ENCODE results near the gene GNAT3. TPM values are rescaled to one million over a fixed set of nuclear protein-coding genes. Genes with fewer than 3 reads are reported as not detected.

GNAT3 gene
- total RNA-seq, 1 experiment from 2014 or later: not detected

DNA sequence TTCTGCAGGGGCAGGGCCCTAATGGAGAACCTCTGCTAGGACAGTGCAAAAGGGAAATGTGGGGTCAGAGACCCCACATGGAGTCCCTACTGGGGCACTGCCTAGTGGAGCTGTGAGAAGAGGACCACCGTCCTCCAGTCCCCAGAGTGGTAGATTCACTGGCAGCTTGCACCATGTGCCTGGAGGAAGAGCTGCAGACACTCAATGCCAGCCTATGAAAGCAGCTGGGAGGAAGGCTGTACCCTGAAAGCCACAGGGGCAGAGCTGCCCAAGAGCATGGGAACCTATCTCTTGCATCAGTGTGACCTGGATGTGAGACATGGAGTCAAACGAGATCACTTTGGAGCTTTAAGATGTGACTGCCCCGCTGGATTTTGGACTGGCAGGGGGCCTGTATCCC, 20.3 kb upstream of the GNAT3 start:
- H3K27me3 ChIP-seq (ENCODE audit: insufficient read depth, low read depth): no peaks in the 10 kb centered on the region
- peaks cover 8% of the 10 kb centered on the region for H3K9me3 ChIP-seq (ENCODE audit: insufficient read depth, low read depth)
- H3K79me2 ChIP-seq (ENCODE audit: low read depth): no peaks in the 10 kb centered on the region
- ChIA-PET CTCF (no interaction called here), POLR2A (ENCODE audit: unreplicated experiment) (no interaction called here)
- no peak overlapping the region for H3K27ac ChIP-seq
- no peaks in the 10 kb centered on the region for H3K9me2 ChIP-seq (ENCODE audit: insufficient read depth)
- TF ChIP-seq EZH2 (IDR thresholded peaks at IDR 0.05; ENCODE audit: low read depth): no peak
- TF ChIP-seq, protein P1, sequence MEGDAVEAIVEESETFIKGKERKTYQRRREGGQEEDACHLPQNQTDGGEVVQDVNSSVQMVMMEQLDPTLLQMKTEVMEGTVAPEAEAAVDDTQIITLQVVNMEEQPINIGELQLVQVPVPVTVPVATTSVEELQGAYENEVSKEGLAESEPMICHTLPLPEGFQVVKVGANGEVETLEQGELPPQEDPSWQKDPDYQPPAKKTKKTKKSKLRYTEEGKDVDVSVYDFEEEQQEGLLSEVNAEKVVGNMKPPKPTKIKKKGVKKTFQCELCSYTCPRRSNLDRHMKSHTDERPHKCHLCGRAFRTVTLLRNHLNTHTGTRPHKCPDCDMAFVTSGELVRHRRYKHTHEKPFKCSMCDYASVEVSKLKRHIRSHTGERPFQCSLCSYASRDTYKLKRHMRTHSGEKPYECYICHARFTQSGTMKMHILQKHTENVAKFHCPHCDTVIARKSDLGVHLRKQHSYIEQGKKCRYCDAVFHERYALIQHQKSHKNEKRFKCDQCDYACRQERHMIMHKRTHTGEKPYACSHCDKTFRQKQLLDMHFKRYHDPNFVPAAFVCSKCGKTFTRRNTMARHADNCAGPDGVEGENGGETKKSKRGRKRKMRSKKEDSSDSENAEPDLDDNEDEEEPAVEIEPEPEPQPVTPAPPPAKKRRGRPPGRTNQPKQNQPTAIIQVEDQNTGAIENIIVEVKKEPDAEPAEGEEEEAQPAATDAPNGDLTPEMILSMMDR (conservative IDR thresholded peaks at IDR 0.05): no peak
- DNase-seq: no peak
- no peaks in the 10 kb centered on the region for H4K20me1 ChIP-seq (ENCODE audit: insufficient read depth)
- H3F3A ChIP-seq (ENCODE audit: insufficient read depth, low read depth): no peaks in the 10 kb centered on the region
- no peak overlapping the region for H2AFZ ChIP-seq
- no peak overlapping the region for H3K4me2 ChIP-seq
- no peaks in the 10 kb centered on the region for H3K4me1 ChIP-seq (replicated peaks; ENCODE audit: insufficient read depth)
- intact Hi-C loops (cut with micrococcal nuclease; ENCODE audit: unreplicated experiment): no loop called here
- no TSS peak for BruUV-seq (replicated peaks)
- no peak overlapping the region for H3K4me3 ChIP-seq
- H3K36me3 ChIP-seq (ENCODE audit: low read depth): no peaks in the 10 kb centered on the region

DNA sequence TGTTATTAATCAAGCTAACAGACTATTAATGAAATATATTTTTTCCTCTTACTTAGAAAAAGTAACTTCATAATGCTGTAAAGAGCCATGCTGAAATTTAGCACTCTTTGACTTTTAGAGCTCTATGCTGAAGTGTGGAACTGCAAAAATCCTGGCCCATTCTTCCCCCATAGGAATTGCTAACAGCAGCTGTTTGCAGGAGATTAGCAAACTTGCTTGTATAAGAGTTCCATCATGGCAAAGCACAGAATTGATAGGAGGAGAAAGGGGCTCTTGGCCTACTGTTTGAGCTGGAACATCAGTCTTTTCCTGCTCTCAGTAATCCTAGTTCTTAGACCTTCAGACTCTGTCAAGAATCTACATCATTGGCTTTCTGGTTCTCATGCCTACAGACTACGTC, 18.3 kb upstream of the GNAT3 start:
- Histone ChIP-seq H3K4me1 (replicated peaks; ENCODE audit: insufficient read depth) (no peaks in the 10 kb centered on the region), H3K36me3 (ENCODE audit: low read depth) (no peaks in the 10 kb centered on the region), H3K79me2 (ENCODE audit: low read depth) (no peaks in the 10 kb centered on the region), H3K27ac (no peak overlapping the region), H3K9me3 (ENCODE audit: insufficient read depth, low read depth) (peaks cover 6% of the 10 kb centered on the region), H3K4me3 (no peak overlapping the region), H2AFZ (no peak overlapping the region), H3K9me2 (ENCODE audit: insufficient read depth) (0 out of 2 replicates have a peak, but pooled peaks cover under 1% of the 10 kb centered on the region), H3K27me3 (ENCODE audit: insufficient read depth, low read depth) (no peaks in the 10 kb centered on the region), H3K4me2 (no peak overlapping the region), H3F3A (ENCODE audit: insufficient read depth, low read depth) (no peaks in the 10 kb centered on the region), H4K20me1 (ENCODE audit: insufficient read depth) (no peaks in the 10 kb centered on the region)
- no peak for DNase-seq
- no TSS peak for BruUV-seq (replicated peaks)
- POLR2A ChIA-PET (ENCODE audit: unreplicated experiment): no interaction called here
- intact Hi-C loops (cut with micrococcal nuclease; ENCODE audit: unreplicated experiment): no loop called here
- CTCF ChIA-PET: no interaction called here
- TF ChIP-seq, protein P1 (conservative IDR thresholded peaks at IDR 0.05): no peak
- TF ChIP-seq EZH2 (IDR thresholded peaks at IDR 0.05; ENCODE audit: low read depth): no peak

DNA sequence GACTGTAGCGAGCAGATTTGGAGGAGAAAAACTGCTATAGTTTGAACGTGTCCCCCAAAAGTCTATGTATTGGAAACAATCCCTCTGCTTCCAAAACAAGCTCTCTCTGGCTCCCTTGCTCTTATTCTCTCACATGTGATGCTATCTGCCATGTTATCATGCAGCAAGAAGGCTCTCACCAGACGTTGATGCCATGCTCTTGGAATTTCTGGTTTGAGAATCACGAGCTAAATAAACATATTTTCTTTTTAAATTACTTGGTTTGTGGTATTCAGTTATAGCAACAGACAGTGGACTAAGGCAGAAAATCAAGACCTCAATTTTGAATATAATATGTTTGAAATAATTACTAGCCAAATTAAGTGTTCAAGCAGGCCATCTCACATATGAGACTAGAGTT, 17.5 kb upstream of the GNAT3 start:
- no peak overlapping the region for H3K27ac ChIP-seq
- no peaks in the 10 kb centered on the region for H3K36me3 ChIP-seq (ENCODE audit: low read depth)
- ChIA-PET CTCF (no interaction called here), POLR2A (ENCODE audit: unreplicated experiment) (no interaction called here)
- no peaks in the 10 kb centered on the region for H3K27me3 ChIP-seq (ENCODE audit: insufficient read depth, low read depth)
- no peaks in the 10 kb centered on the region for H3F3A ChIP-seq (ENCODE audit: insufficient read depth, low read depth)
- no peak overlapping the region for H3K4me3 ChIP-seq
- intact Hi-C loops (cut with micrococcal nuclease; ENCODE audit: unreplicated experiment): no loop called here
- H3K4me1 ChIP-seq (replicated peaks; ENCODE audit: insufficient read depth): no peaks in the 10 kb centered on the region
- 0 out of 2 replicates have a peak, but pooled peaks cover 6% of the 10 kb centered on the region for H3K9me2 ChIP-seq (ENCODE audit: insufficient read depth)
- DNase-seq: no peak
- BruUV-seq (replicated peaks): no TSS peak
- H2AFZ ChIP-seq: no peak overlapping the region
- H3K9me3 ChIP-seq (ENCODE audit: insufficient read depth, low read depth): peaks cover 6% of the 10 kb centered on the region; the same call in 1 of the 2 replicates
- H4K20me1 ChIP-seq (ENCODE audit: insufficient read depth): no peaks in the 10 kb centered on the region
- no peak for TF ChIP-seq EZH2 (IDR thresholded peaks at IDR 0.05; ENCODE audit: low read depth)
- no peak overlapping the region for H3K4me2 ChIP-seq
- H3K79me2 ChIP-seq (ENCODE audit: low read depth): no peaks in the 10 kb centered on the region

DNA sequence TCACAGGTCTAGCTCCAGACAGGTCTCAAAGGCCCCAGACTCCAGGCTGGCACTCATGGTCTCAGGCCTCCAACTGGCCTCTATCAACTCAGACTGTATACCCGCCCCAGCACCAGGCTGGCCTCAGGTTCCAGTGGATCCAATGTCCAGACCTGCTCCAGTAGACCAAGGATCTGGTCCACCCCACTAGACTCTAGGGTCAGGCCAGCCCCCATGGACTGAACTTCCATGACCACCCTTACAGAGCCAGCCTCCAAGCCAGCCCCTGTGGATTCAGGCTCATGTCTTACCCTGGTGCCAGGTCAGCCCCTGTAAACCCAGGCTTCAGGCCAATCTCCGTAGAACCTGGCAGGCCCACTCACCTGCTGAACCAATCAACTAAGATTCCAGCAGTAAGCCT, 16.8 kb upstream of the GNAT3 start:
- BruUV-seq (replicated peaks): no TSS peak
- DNase-seq: no peak
- Histone ChIP-seq H3K4me2 (no peak overlapping the region), H3K36me3 (ENCODE audit: low read depth) (no peaks in the 10 kb centered on the region), H3K9me3 (ENCODE audit: insufficient read depth, low read depth) (peaks cover 6% of the 10 kb centered on the region; the same call in 1 of the 2 replicates), H3K9me2 (ENCODE audit: insufficient read depth) (0 out of 2 replicates have a peak, but pooled peaks cover 6% of the 10 kb centered on the region), H3F3A (ENCODE audit: insufficient read depth, low read depth) (no peaks in the 10 kb centered on the region), H3K79me2 (ENCODE audit: low read depth) (no peaks in the 10 kb centered on the region), H3K27ac (no peak overlapping the region), H4K20me1 (ENCODE audit: insufficient read depth) (no peaks in the 10 kb centered on the region), H3K27me3 (ENCODE audit: insufficient read depth, low read depth) (no peaks in the 10 kb centered on the region), H2AFZ (no peak overlapping the region), H3K4me3 (no peak overlapping the region), H3K4me1 (replicated peaks; ENCODE audit: insufficient read depth) (no peaks in the 10 kb centered on the region)
- TF ChIP-seq, protein P1 (conservative IDR thresholded peaks at IDR 0.05): no peak
- ChIA-PET CTCF (no interaction called here), POLR2A (ENCODE audit: unreplicated experiment) (no interaction called here)
- intact Hi-C loops (cut with micrococcal nuclease; ENCODE audit: unreplicated experiment): no loop called here
